ENCODE data around the gene ZC3H18. TPM values are rescaled to one million over a fixed set of nuclear protein-coding genes. Genes with fewer than 3 reads are reported as not detected.

The ZC3H18 gene
- total RNA-seq, 1 experiment from 2014 or later: 40.5 TPM

GRCh38 chr16:88614818-88615580 lies 44.8 kb downstream of the ZC3H18 start:
- no peak for DNase-seq (ENCODE audit: unreplicated experiment)
- CTCF ChIA-PET: no interaction called here
- H3K27ac Mint-ChIP-seq (ENCODE audit: low read depth, unreplicated experiment): no peak overlapping the region
- H3K27me3 Mint-ChIP-seq (ENCODE audit: insufficient read depth, unreplicated experiment): no peaks in the 10 kb centered on the region
- intact Hi-C loops (cut with micrococcal nuclease): no loop called here
- H3K4me1 Mint-ChIP-seq (ENCODE audit: insufficient read depth, unreplicated experiment): no peaks in the 10 kb centered on the region
- no peaks in the 10 kb centered on the region for H3K9me3 Mint-ChIP-seq (ENCODE audit: unreplicated experiment)
- BruUV-seq (replicated peaks): no TSS peak
- no peak for TF ChIP-seq CTCF (IDR thresholded peaks at IDR 0.05; ENCODE audit: unreplicated experiment)
- no peak overlapping the region for H3K4me3 Mint-ChIP-seq (ENCODE audit: unreplicated experiment)
- POLR2A ChIA-PET: no interaction called here
- H3K36me3 Mint-ChIP-seq (ENCODE audit: insufficient read depth, unreplicated experiment): peaks cover 25% of the 10 kb centered on the region

GRCh38 chr16:88616320-88616719 lies 46.1 kb downstream of the ZC3H18 start:
- no peak for DNase-seq (ENCODE audit: unreplicated experiment)
- CTCF ChIA-PET: interaction anchor here (0.6 kb wide), 1 partner anchor 15 kb away, joined by 4 read pairs; no protein-coding TSS in a partner anchor
- POLR2A ChIA-PET: no interaction called here
- no peaks in the 10 kb centered on the region for H3K4me1 Mint-ChIP-seq (ENCODE audit: insufficient read depth, unreplicated experiment)
- peaks cover 21% of the 10 kb centered on the region for H3K36me3 Mint-ChIP-seq (ENCODE audit: insufficient read depth, unreplicated experiment)
- no peaks in the 10 kb centered on the region for H3K9me3 Mint-ChIP-seq (ENCODE audit: unreplicated experiment)
- no peak for TF ChIP-seq CTCF (IDR thresholded peaks at IDR 0.05; ENCODE audit: unreplicated experiment)
- H3K27me3 Mint-ChIP-seq (ENCODE audit: insufficient read depth, unreplicated experiment): no peaks in the 10 kb centered on the region
- intact Hi-C loops (cut with micrococcal nuclease): no loop called here
- BruUV-seq (replicated peaks): no TSS peak
- H3K27ac Mint-ChIP-seq (ENCODE audit: low read depth, unreplicated experiment): no peak overlapping the region
- no peak overlapping the region for H3K4me3 Mint-ChIP-seq (ENCODE audit: unreplicated experiment)

GRCh38 chr16:88616736-88617135 lies 46.5 kb downstream of the ZC3H18 start:
- BruUV-seq (replicated peaks): no TSS peak
- Mint-ChIP-seq H3K27ac (ENCODE audit: low read depth, unreplicated experiment) (no peak overlapping the region), H3K9me3 (ENCODE audit: unreplicated experiment) (no peaks in the 10 kb centered on the region), H3K36me3 (ENCODE audit: insufficient read depth, unreplicated experiment) (peaks cover 21% of the 10 kb centered on the region), H3K27me3 (ENCODE audit: insufficient read depth, unreplicated experiment) (no peaks in the 10 kb centered on the region), H3K4me1 (ENCODE audit: insufficient read depth, unreplicated experiment) (no peaks in the 10 kb centered on the region), H3K4me3 (ENCODE audit: unreplicated experiment) (no peak overlapping the region)
- DNase-seq (ENCODE audit: unreplicated experiment): no peak
- TF ChIP-seq CTCF (IDR thresholded peaks at IDR 0.05; ENCODE audit: unreplicated experiment): no peak
- intact Hi-C loops (cut with micrococcal nuclease): no loop called here
- ChIA-PET POLR2A (no interaction called here), CTCF (no interaction called here)

- no peak overlapping the region for H3K27ac Mint-ChIP-seq (ENCODE audit: low read depth, unreplicated experiment)
- ChIA-PET CTCF (interaction anchor here (0.7 to 1.0 kb wide), 2 partner anchors 32 to 55 kb away, joined by 3 read pairs; no protein-coding TSS in a partner anchor), POLR2A (interaction anchor here (0.6 kb wide), 2 partner anchors 35 to 143 kb away, joined by 3 read pairs; no protein-coding TSS in a partner anchor)
- BruUV-seq (replicated peaks): no TSS peak
- H3K27me3 Mint-ChIP-seq (ENCODE audit: insufficient read depth, unreplicated experiment): no peaks in the 10 kb centered on the region
- no peaks in the 10 kb centered on the region for H3K9me3 Mint-ChIP-seq (ENCODE audit: unreplicated experiment)
- no peaks in the 10 kb centered on the region for H3K4me1 Mint-ChIP-seq (ENCODE audit: insufficient read depth, unreplicated experiment)
- no peak for TF ChIP-seq CTCF (IDR thresholded peaks at IDR 0.05; ENCODE audit: unreplicated experiment)
- no peak for DNase-seq (ENCODE audit: unreplicated experiment)
- no peak overlapping the region for H3K4me3 Mint-ChIP-seq (ENCODE audit: unreplicated experiment)
- H3K36me3 Mint-ChIP-seq (ENCODE audit: insufficient read depth, unreplicated experiment): peaks cover 21% of the 10 kb centered on the region
- intact Hi-C loops (cut with micrococcal nuclease): no loop called here
Measured at GRCh38 chr16:88617268-88618031, 47.2 kb downstream of the ZC3H18 start.

Measured in MCF 10A (cell line).